GM13976 (cell line): ENCODE results near the gene NCAPG2.
"Not testable (repeated sequence)": the region's sequence is repeated elsewhere in the genome, so short reads cannot be mapped to it uniquely, and the experiment has no call there.

ENCODE experiments used
- DNase-seq: peaks from one replicate; pipeline ENCODE4 v3.0.0; 2012; ENCODE audit warnings: low spot score
- CTCF ChIP-seq: IDR thresholded peaks from 2 replicates; pipeline ENCODE4 v1.5.1; 2012; ENCODE audit warnings: borderline replicate concordance, mild to moderate bottlenecking; ENCODE audit not compliant: insufficient read depth; ENCODE audit errors: extremely low read depth, missing control alignments, control extremely low read depth
- in situ Hi-C: fragments of 300-500 bp; cut with MboI; formaldehyde crosslinking; loops from one replicate; pipeline ENCODE4 v1.12.0; 2022; ENCODE audit warnings: low sequenced_read_pairs, mixed read lengths, inconsistent platforms; ENCODE audit not compliant: unreplicated experiment

The NCAPG2 gene

DNA sequence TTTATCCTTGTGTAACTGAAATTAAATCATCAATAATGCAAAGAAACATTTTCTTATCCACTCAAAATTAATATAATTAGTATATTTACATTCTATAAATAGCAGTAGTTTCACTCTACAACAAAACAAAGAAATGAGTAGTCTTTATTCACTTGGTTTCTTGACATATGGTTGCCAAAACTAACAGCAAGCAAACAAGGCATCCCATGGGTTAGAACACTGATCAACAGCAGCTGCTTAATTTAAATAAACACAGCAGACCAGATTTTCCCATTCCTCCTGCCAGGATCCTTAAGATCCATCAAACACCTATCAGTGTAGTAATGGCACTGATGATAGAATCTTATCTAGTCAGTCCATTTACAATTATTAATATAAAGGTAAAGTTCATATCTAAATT is 22.1 kb downstream of the NCAPG2 start:
- TF ChIP-seq CTCF, result no peak
- in situ Hi-C loops, result no loop called here
- DNase-seq, result no peak

GRCh38 chr7:158680754-158681153 is 23.9 kb downstream of the NCAPG2 start:
- DNase-seq, result no peak
- in situ Hi-C loops, result no loop called here
- TF ChIP-seq CTCF, result no peak

- TF ChIP-seq CTCF, result no peak
- in situ Hi-C loops, result no loop called here
These were observed 27.7 kb downstream of the NCAPG2 start for GRCh38 chr7:158676906-158677305.

GRCh38 chr7:158676171-158676840 is 28.3 kb downstream of the NCAPG2 start:
- DNase-seq, result no peak
- in situ Hi-C loops, result no loop called here
- no peak for TF ChIP-seq CTCF

More at GRCh38 chr7:158676906-158677305, 27.7 kb downstream of the NCAPG2 start:
- DNase-seq, result no peak

DNA sequence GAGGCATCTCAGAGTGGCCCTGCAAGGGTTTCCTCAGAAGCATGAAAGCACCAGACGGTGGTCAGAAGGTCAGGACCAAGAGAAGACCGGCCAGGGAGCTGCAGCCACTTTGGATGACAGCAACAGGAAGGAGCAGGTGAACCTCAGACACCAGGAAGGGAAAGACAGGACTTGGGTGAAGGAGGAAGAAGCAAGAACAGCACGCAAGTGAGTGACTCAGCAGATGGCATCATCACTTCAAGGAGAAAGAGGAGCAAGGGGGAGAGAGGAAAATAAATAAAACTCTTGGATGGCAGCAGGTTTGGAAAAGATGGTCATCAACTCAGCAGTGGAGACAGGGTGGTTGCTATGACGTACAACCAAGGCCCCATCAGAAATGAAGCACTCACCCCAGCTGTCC is 31.6 kb downstream of the NCAPG2 start:
- TF ChIP-seq CTCF, result no peak
- no peak for DNase-seq
- in situ Hi-C loops, result no loop called here

DNA sequence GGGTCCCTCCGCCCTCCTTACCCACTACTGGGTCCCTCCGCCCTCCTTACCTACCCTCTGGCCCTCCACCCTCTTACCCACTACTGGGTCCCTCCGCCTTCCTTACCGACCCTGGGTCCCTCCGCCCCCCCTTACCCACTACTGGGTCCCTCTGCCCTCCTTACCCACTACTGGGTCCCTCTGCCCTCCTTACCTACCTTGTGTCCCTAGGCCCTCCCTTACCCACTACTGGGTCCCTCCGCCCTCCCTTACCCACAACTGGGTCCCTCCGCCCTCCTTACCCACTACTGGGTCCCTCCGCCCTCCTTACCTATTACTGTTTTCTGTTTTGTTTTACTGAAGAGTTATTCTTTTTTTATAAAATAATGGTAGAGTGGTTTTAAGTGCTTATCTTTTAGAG is 36.5 kb downstream of the NCAPG2 start:
- in situ Hi-C loops, result not testable (repeated sequence)

GRCh38 chr7:158666966-158667678 is 37.5 kb downstream of the NCAPG2 start:
- in situ Hi-C loops, DNase-seq: not testable (repeated sequence)

More for the DNA sequence above, 36.5 kb downstream of the NCAPG2 start:
- not testable (repeated sequence) for DNase-seq
